OCI-LY3 (cell line): ENCODE results near the gene TMED1.

Source experiments
- EZH2phosphoT487 ChIP-seq: fragments of 200-600 bp; shearing (Covaris generic); IDR thresholded peaks from 2 replicates; pipeline ENCODE4 v1.6.1; 2018; ENCODE audit warnings: antibody characterized with exemption, mixed run types, low read depth
- TF ChIP-seq, protein P1 (sequence below): fragments of 200-600, 300-600 bp; sonication (generic); IDR thresholded peaks from 2 replicates; pipeline ENCODE4 v1.5.1; 2014; ENCODE audit warnings: antibody characterized with exemption, low read length, low read depth

DNA sequence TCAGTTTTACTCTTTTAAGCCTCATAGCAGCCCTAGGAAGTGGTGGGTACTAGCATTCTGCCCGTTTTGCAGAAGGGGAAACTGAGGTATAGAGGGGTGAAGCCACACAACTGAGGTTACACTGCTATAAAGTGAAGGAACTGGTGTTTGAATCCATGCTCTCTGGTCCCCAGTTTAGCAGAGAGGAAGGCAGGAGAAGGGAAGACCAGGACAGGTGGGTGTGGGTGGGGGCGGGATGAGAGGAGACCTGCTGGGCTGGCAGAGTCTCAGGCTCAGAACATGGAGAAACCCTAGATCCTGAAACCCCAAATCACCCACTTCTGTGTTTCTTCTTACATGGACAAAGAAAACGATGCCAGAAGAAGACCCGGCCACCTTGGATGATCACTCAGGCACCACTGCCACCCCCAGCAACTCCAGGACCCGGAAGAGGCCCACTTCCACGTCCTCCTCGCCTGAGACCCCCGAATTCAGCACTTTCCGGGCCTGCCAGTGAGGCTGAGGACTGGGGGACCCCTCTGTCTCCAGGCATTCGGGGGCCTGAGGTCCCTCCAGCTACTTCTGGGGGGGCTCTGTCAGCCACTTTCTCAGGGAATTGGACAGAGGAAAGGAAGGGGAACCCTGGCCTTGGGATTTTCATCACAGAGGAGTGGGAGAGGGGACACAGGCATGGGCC lies 33.0 kb upstream of the TMED1 start:
- TF ChIP-seq, protein P1, sequence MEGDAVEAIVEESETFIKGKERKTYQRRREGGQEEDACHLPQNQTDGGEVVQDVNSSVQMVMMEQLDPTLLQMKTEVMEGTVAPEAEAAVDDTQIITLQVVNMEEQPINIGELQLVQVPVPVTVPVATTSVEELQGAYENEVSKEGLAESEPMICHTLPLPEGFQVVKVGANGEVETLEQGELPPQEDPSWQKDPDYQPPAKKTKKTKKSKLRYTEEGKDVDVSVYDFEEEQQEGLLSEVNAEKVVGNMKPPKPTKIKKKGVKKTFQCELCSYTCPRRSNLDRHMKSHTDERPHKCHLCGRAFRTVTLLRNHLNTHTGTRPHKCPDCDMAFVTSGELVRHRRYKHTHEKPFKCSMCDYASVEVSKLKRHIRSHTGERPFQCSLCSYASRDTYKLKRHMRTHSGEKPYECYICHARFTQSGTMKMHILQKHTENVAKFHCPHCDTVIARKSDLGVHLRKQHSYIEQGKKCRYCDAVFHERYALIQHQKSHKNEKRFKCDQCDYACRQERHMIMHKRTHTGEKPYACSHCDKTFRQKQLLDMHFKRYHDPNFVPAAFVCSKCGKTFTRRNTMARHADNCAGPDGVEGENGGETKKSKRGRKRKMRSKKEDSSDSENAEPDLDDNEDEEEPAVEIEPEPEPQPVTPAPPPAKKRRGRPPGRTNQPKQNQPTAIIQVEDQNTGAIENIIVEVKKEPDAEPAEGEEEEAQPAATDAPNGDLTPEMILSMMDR = no peak
- no peak for TF ChIP-seq EZH2phosphoT487
